ENCODE results near the gene DSG2. TPM values are rescaled to one million over a fixed set of nuclear protein-coding genes. Genes with fewer than 3 reads are reported as not detected.

The DSG2 gene
- total RNA-seq, 2 experiments from 2014 or later: 0.11 to 0.14 TPM

DNA sequence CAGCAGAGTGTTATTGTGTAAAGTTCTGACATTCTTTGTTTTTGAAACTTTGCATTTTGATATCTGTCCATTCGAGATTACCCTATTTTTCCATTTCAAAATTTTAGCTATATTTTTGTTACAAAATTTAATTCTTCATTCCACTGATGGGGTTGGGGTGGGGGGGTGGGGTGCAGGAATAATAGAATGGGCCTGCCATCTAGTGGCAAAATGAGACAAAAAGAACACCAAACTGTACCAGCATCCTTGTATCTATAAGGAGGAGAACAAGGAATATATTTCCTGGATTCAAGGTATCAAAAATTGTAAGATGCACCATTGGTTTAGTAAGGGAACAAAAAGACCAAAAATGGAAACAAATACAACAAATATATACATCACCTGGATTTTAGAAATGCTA is 65.8 kb downstream of the DSG2 start:
- no peaks in the 10 kb centered on the region for H3K36me3 Mint-ChIP-seq (ENCODE audit: low read depth)
- DNase-seq: no peak
- Histone ChIP-seq H3K27me3 (ENCODE audit: control insufficient read depth in 1 of 2, insufficient read depth in 2 of 2, low read length in 2 of 2) (no peaks in the 10 kb centered on the region), H3K4me3 (ENCODE audit: low read length) (no peak overlapping the region), H3K4me1 (ENCODE audit: insufficient read depth, low read length) (no peaks in the 10 kb centered on the region), H3K9me3 (ENCODE audit: control insufficient read depth in 1 of 2, insufficient read depth in 1 of 2, low read length in 2 of 2) (no peaks in the 10 kb centered on the region), H3K36me3 (ENCODE audit: insufficient read depth, low read length) (no peaks in the 10 kb centered on the region), H3K27ac (ENCODE audit: low read depth in 1 of 2, low read length in 2 of 2) (no peak overlapping the region)
- intact Hi-C loops (cut with DNase I, micrococcal nuclease): no loop called here
- H3K4me3 Mint-ChIP-seq: no peak overlapping the region
- no peak for ATAC-seq (ENCODE audit: poor library complexity)
- no peaks in the 10 kb centered on the region for H3K27me3 Mint-ChIP-seq
- CTCF ChIA-PET: no interaction called here
- no peaks in the 10 kb centered on the region for H3K4me1 Mint-ChIP-seq (ENCODE audit: low read depth)
- TF ChIP-seq, protein P1, sequence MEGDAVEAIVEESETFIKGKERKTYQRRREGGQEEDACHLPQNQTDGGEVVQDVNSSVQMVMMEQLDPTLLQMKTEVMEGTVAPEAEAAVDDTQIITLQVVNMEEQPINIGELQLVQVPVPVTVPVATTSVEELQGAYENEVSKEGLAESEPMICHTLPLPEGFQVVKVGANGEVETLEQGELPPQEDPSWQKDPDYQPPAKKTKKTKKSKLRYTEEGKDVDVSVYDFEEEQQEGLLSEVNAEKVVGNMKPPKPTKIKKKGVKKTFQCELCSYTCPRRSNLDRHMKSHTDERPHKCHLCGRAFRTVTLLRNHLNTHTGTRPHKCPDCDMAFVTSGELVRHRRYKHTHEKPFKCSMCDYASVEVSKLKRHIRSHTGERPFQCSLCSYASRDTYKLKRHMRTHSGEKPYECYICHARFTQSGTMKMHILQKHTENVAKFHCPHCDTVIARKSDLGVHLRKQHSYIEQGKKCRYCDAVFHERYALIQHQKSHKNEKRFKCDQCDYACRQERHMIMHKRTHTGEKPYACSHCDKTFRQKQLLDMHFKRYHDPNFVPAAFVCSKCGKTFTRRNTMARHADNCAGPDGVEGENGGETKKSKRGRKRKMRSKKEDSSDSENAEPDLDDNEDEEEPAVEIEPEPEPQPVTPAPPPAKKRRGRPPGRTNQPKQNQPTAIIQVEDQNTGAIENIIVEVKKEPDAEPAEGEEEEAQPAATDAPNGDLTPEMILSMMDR (IDR thresholded peaks at IDR 0.05): no peak
- POLR2A ChIA-PET: no interaction called here
- H3K9me3 Mint-ChIP-seq: no peaks in the 10 kb centered on the region
- no peak overlapping the region for H3K27ac Mint-ChIP-seq

- Histone ChIP-seq H3K4me3 (ENCODE audit: low read length) (no peak overlapping the region), H3K4me1 (ENCODE audit: insufficient read depth, low read length) (no peaks in the 10 kb centered on the region), H3K27me3 (ENCODE audit: control insufficient read depth in 1 of 2, insufficient read depth in 2 of 2, low read length in 2 of 2) (no peaks in the 10 kb centered on the region), H3K9me3 (ENCODE audit: control insufficient read depth in 1 of 2, insufficient read depth in 1 of 2, low read length in 2 of 2) (no peaks in the 10 kb centered on the region), H3K27ac (ENCODE audit: low read depth in 1 of 2, low read length in 2 of 2) (no peak overlapping the region), H3K36me3 (ENCODE audit: insufficient read depth, low read length) (no peaks in the 10 kb centered on the region)
- H3K27me3 Mint-ChIP-seq: no peaks in the 10 kb centered on the region
- ATAC-seq (ENCODE audit: poor library complexity) (no peak), DNase-seq (no peak)
- ChIA-PET CTCF (no interaction called here), POLR2A (no interaction called here)
- H3K4me1 Mint-ChIP-seq (ENCODE audit: low read depth): no peaks in the 10 kb centered on the region
- intact Hi-C loops (cut with DNase I, micrococcal nuclease): no loop called here
- no peak overlapping the region for H3K27ac Mint-ChIP-seq
- no peaks in the 10 kb centered on the region for H3K36me3 Mint-ChIP-seq (ENCODE audit: low read depth)
- H3K4me3 Mint-ChIP-seq: no peak overlapping the region
- TF ChIP-seq, protein P1 (IDR thresholded peaks at IDR 0.05): no peak
- H3K9me3 Mint-ChIP-seq: no peaks in the 10 kb centered on the region
Observed at GRCh38 chr18:31565345-31565744, 67.4 kb downstream of the DSG2 start.

DNA sequence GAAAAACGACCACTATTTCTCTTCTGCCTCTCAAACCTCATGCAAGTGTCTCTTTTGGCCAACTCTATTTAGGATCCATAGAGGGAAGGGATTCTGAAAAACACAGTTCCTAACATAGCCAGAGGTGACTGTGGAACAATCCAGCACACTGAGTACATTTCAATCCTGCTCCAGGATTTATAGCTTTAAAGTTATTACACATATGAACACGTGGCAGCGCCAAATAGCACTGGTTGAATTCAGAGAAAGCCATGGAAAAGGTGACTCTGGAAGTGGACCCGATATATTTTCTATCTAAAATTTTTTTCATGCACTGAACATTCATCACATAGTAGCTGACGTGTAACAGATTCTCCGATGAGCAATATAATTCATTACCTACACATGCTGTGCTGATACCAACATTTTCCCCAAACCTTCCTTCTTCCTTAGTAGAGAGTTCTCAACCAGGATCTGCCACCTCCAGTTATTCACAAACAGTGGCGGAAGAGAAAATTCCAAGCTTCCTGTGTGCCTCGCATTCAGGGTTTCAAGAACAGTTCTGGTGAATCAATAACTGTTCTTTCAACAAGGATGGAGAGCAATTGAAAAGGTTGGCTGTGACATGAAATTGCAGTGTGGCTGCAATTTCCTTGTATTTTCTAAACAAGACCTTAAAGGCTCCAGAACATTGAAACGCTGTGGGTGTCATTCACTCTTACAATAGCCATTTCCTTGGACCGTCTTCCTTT is 68.0 kb downstream of the DSG2 start:
- no peaks in the 10 kb centered on the region for H3K4me1 ChIP-seq (ENCODE audit: insufficient read depth, low read length)
- no peaks in the 10 kb centered on the region for H3K27me3 Mint-ChIP-seq

More for the DNA sequence above, 68.0 kb downstream of the DSG2 start:
- Histone ChIP-seq H3K36me3 (ENCODE audit: insufficient read depth, low read length) (no peaks in the 10 kb centered on the region), H3K9me3 (ENCODE audit: control insufficient read depth in 1 of 2, insufficient read depth in 1 of 2, low read length in 2 of 2) (no peaks in the 10 kb centered on the region), H3K4me3 (ENCODE audit: low read length) (no peak overlapping the region), H3K27me3 (ENCODE audit: control insufficient read depth in 1 of 2, insufficient read depth in 2 of 2, low read length in 2 of 2) (no peaks in the 10 kb centered on the region), H3K27ac (ENCODE audit: low read depth in 1 of 2, low read length in 2 of 2) (no peak overlapping the region)
- intact Hi-C loops (cut with DNase I, micrococcal nuclease): no loop called here
- H3K9me3 Mint-ChIP-seq: no peaks in the 10 kb centered on the region
- ATAC-seq (ENCODE audit: poor library complexity): no peak
- H3K27ac Mint-ChIP-seq: no peak overlapping the region
- CTCF ChIA-PET: no interaction called here
- H3K4me1 Mint-ChIP-seq (ENCODE audit: low read depth): no peaks in the 10 kb centered on the region
- POLR2A ChIA-PET: no interaction called here
- no peaks in the 10 kb centered on the region for H3K36me3 Mint-ChIP-seq (ENCODE audit: low read depth)
- no peak for DNase-seq
- TF ChIP-seq, protein P1 (IDR thresholded peaks at IDR 0.05): no peak
- no peak overlapping the region for H3K4me3 Mint-ChIP-seq

All from CD4-positive, alpha-beta T cell (primary cell).